Liver (tissue), 9 donors: Measurements from ENCODE around the gene MTMR12. TPM values are rescaled to one million over a fixed set of nuclear protein-coding genes. Genes with fewer than 3 reads are reported as not detected.
"Not testable (repeated sequence)": the region's sequence is repeated elsewhere in the genome, so short reads cannot be mapped to it uniquely, and the experiment has no call there.

Experiments
- DNase-seq: peaks from one replicate; pipeline ENCODE4 v3.0.0-alpha.2; 2017; ENCODE audit warnings: low spot score
- H3K27ac ChIP-seq, 2 donors: one replicate each; pipeline ENCODE4 v1.7.0; 2013; ENCODE audit warnings: inconsistent platforms in 2 of 2, low read length in 2 of 2, control low read depth in 1 of 2, low read depth in 1 of 2, mild to moderate bottlenecking in 1 of 2
- H3K27me3 ChIP-seq, 4 donors: one replicate each; pipeline versions ENCODE4 v1.6.1 to v1.7.0; 2013; ENCODE audit warnings: low read length in 3 of 4, inconsistent platforms in 1 of 4, mild to moderate bottlenecking in 1 of 4, moderate library complexity in 1 of 4; ENCODE audit not compliant: control insufficient read depth in 4 of 4, insufficient read depth in 4 of 4
- H3K36me3 ChIP-seq, 4 donors: one replicate each; pipeline versions ENCODE4 v1.6.1 to v1.7.0; 2013; ENCODE audit warnings: low read length in 3 of 4, mild to moderate bottlenecking in 3 of 4, low read depth in 1 of 4, moderate library complexity in 1 of 4; ENCODE audit not compliant: control insufficient read depth in 4 of 4, insufficient read depth in 3 of 4
- H3K4me1 ChIP-seq, 4 donors: one replicate each; pipeline versions ENCODE4 v1.6.1 to v1.7.0; 2013; ENCODE audit warnings: low read length in 3 of 4, mild to moderate bottlenecking in 3 of 4, moderate library complexity in 1 of 4; ENCODE audit not compliant: control insufficient read depth in 4 of 4, insufficient read depth in 4 of 4
- H3K4me3 ChIP-seq, 3 donors: one replicate each; pipeline versions ENCODE4 v1.6.1 to v1.7.0; 2013; ENCODE audit warnings: low read length in 3 of 3, control low read depth in 1 of 3, low read depth in 1 of 3, mild to moderate bottlenecking in 1 of 3
- H3K9ac ChIP-seq, 2 donors: one replicate each; pipeline ENCODE4 v1.7.0; 2013; ENCODE audit warnings: low read length in 2 of 2, mild to moderate bottlenecking in 2 of 2, moderate library complexity in 2 of 2, control low read depth in 1 of 2, low read depth in 1 of 2
- H3K9me3 ChIP-seq, 4 donors: one replicate each; pipeline versions ENCODE4 v1.6.1 to v1.7.0; 2013; ENCODE audit warnings: low read length in 3 of 4; ENCODE audit not compliant: control insufficient read depth in 4 of 4
- EGR1 ChIP-seq, 2 donors: IDR thresholded peaks; 2 replicates each; pipeline ENCODE4 v1.6.1; 2016 to 2018; ENCODE audit warnings: antibody characterized with exemption in 2 of 2, low read depth in 2 of 2
- FOXA1 ChIP-seq: IDR thresholded peaks from 2 replicates; pipeline ENCODE4 v1.6.1; 2016; ENCODE audit warnings: antibody characterized with exemption
- FOXA2 ChIP-seq: IDR thresholded peaks from 2 replicates; pipeline ENCODE4 v1.6.1; 2016; ENCODE audit warnings: antibody characterized with exemption
- GABPA ChIP-seq, 2 donors: IDR thresholded peaks in 1 of 2; conservative IDR thresholded peaks in 1 of 2; 2 replicates each; pipeline ENCODE4 v1.6.1; 2016; ENCODE audit warnings: antibody characterized with exemption in 2 of 2, mild to moderate bottlenecking in 1 of 2, moderate library complexity in 1 of 2
- HNF4A ChIP-seq, 2 donors: conservative IDR thresholded peaks; 2 replicates each; pipeline ENCODE4 v1.6.1; 2016; ENCODE audit warnings: antibody characterized with exemption in 2 of 2, mild to moderate bottlenecking in 2 of 2
- HNF4G ChIP-seq: IDR thresholded peaks from 2 replicates; pipeline ENCODE4 v1.6.1; 2016; ENCODE audit warnings: antibody characterized with exemption
- JUND ChIP-seq, 2 donors: IDR thresholded peaks; 2 replicates each; pipeline ENCODE4 v1.6.1; 2016; ENCODE audit warnings: antibody characterized with exemption in 2 of 2
- NR2F2 ChIP-seq: IDR thresholded peaks from 2 replicates; pipeline ENCODE4 v1.6.1; 2016; ENCODE audit warnings: antibody characterized with exemption
- RAD21 ChIP-seq, 2 donors: IDR thresholded peaks; 2 replicates each; pipeline ENCODE4 v1.6.1; 2016; ENCODE audit warnings: antibody characterized with exemption in 2 of 2, mild to moderate bottlenecking in 2 of 2
- RXRA ChIP-seq, 2 donors: IDR thresholded peaks; 2 replicates each; pipeline ENCODE4 v1.6.1; 2017 to 2018; ENCODE audit warnings: antibody characterized with exemption in 2 of 2, mild to moderate bottlenecking in 1 of 2
- SP1 ChIP-seq: IDR thresholded peaks from 2 replicates; pipeline ENCODE4 v1.6.1; 2018; ENCODE audit warnings: antibody characterized with exemption, mild to moderate bottlenecking
- TAF1 ChIP-seq: conservative IDR thresholded peaks from 2 replicates; pipeline ENCODE4 v1.6.1; 2016; ENCODE audit warnings: antibody characterized with exemption, mild to moderate bottlenecking
- YY1 ChIP-seq: IDR thresholded peaks from 2 replicates; pipeline ENCODE4 v1.6.1; 2016; ENCODE audit warnings: antibody characterized with exemption, mild to moderate bottlenecking
- WGBS: extraction: QIAGEN DNeasy Blood & Tissue Kit; methylation state at CpG from one replicate; pipeline ENCODE4 v1.1.7; 2013; 5-methylcytosine and 5-hydroxymethylcytosine counted together
- polyA plus RNA-seq, 2 donors: library from polyadenylated mRNA; stranded (reverse) in 1 of 2; unstranded in 1 of 2; fragments of 200-250 nt in 1 of 2; fragments of >200 nt in 1 of 2; fragmentation: Nextera tagmentation in 1 of 2; extraction: Ambion mirVana in 1 of 2; gene quantifications; one replicate each; pipeline versions ENCODE4 v1.2.1 to v1.2.3, GENCODE V29; 2013 to 2015
- total RNA-seq, 2 donors: library from RNA; depleted of rRNA; stranded (reverse); fragments of >200 nt; gene quantifications; one replicate each; pipeline ENCODE4 v1.2.3, GENCODE V29; 2014
- TF ChIP-seq, protein P1 (sequence below): IDR thresholded peaks from 2 replicates; pipeline ENCODE4 v1.6.1; 2016; ENCODE audit warnings: antibody characterized with exemption, mild to moderate bottlenecking
- TF ChIP-seq, protein P2 (sequence below): IDR thresholded peaks from 2 replicates; pipeline ENCODE4 v1.6.1; 2016; ENCODE audit warnings: antibody characterized with exemption
- TF ChIP-seq, protein P3 (sequence below): IDR thresholded peaks from 2 replicates; pipeline ENCODE4 v1.6.1; 2016; ENCODE audit warnings: antibody characterized with exemption
- TF ChIP-seq, protein P4 (sequence below): fragments of 150-350 bp; IDR thresholded peaks from 2 replicates; pipeline ENCODE4 v1.5.1; 2017; ENCODE audit warnings: improper control_type of control experiment, low read depth, low read length; ENCODE audit not compliant: missing input control
- TF ChIP-seq, protein P5 (sequence below): IDR thresholded peaks from 2 replicates; pipeline ENCODE4 v1.6.1; 2016; ENCODE audit warnings: antibody characterized with exemption
- donor health status: healthy.
- donor health status: healthy.
- donor health status: healthy.
- donor health status: healthy.
- donor health status: healthy.

MTMR12 gene
- total and polyA plus RNA-seq, 4 donors, result 4.4 to 28.7 (median 15.8) TPM

DNA sequence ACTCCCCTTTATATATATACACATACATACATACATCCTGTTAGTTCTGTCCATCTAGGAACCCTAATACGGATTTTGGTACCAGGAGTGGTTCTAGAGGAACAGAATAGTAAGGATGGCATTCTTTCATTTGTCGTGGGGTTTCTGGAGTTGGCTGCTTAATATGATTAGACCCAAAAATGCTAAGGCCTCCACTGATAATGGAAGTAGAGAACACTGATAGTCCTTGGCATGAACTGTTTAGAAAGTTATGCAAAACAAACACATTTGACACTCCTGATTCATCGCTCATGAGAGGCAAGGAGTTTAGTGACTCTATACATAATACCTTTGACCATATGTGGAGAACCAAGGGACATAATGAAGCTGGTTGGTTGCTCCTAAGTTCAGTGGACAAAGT, 25.2 kb downstream of the MTMR12 start:
- not testable (repeated sequence) for H3K4me3 ChIP-seq, H3K9me3 ChIP-seq, DNase-seq, H3K27ac ChIP-seq, H3K9ac ChIP-seq, H3K36me3 ChIP-seq, H3K27me3 ChIP-seq
- WGBS, result 84% methylated on average over 3 of the region's 3 CpGs
- H3K4me1 ChIP-seq, result peaks cover 2 to 26% (median 13%) of the 10 kb centered on the region in 4 donors

DNA sequence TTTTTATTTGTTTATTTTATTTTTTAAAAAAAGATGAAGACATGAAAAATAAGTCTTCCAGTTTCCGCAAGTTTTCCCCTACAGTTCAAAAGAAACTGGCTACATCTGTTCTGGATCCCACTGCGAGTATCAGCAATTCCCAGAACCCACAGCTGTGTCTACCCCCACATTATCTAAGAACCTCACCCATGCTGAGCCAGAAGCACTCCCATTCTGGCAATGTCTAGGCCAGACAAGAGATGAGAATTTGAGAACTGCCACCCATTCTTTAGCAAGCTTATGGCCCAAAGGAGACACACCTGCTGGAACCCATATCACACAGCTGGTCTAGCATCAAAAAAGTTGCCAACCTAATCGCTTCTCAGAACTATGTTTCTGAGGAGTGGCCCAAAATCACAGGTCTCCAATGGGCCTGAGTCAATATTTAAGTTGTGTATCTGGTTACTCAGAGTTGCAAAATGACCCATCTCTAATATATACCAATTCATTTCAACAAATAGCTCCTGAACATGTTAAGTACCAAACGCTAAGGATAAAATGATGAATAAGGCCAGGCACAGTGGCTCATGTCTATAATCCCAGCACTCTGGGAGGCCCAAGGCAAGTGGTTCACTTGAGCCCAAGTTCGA, 27.1 kb downstream of the MTMR12 start:
- no peak overlapping the region for H3K4me3 ChIP-seq
- WGBS, result 72% methylated on average over 5 of the region's 5 CpGs
- H3K9ac ChIP-seq, result no peak overlapping the region
- no peaks in the 10 kb centered on the region for H3K27me3 ChIP-seq
- H3K27ac ChIP-seq, result no peak overlapping the region
- no peaks in the 10 kb centered on the region for H3K9me3 ChIP-seq
- TF ChIP-seq JUND (IDR thresholded peaks at IDR 0.05) (no peak), FOXA2 (no peak), EGR1 (IDR thresholded peaks at IDR 0.05; ENCODE audit: low read depth in 2 of 2) (no peak), TAF1 (no peak), YY1 (no peak), HNF4A (conservative IDR thresholded peaks at IDR 0.05) (no peak), RAD21 (IDR thresholded peaks at IDR 0.05) (no peak), RXRA (IDR thresholded peaks at IDR 0.05) (no peak), SP1 (no peak), HNF4G (no peak), FOXA1 (no peak), GABPA (IDR thresholded peaks at IDR 0.05 in 1 of 2, conservative IDR thresholded peaks at IDR 0.05 in 1 of 2) (no peak), NR2F2 (no peak)
- TF ChIP-seq, protein P1, sequence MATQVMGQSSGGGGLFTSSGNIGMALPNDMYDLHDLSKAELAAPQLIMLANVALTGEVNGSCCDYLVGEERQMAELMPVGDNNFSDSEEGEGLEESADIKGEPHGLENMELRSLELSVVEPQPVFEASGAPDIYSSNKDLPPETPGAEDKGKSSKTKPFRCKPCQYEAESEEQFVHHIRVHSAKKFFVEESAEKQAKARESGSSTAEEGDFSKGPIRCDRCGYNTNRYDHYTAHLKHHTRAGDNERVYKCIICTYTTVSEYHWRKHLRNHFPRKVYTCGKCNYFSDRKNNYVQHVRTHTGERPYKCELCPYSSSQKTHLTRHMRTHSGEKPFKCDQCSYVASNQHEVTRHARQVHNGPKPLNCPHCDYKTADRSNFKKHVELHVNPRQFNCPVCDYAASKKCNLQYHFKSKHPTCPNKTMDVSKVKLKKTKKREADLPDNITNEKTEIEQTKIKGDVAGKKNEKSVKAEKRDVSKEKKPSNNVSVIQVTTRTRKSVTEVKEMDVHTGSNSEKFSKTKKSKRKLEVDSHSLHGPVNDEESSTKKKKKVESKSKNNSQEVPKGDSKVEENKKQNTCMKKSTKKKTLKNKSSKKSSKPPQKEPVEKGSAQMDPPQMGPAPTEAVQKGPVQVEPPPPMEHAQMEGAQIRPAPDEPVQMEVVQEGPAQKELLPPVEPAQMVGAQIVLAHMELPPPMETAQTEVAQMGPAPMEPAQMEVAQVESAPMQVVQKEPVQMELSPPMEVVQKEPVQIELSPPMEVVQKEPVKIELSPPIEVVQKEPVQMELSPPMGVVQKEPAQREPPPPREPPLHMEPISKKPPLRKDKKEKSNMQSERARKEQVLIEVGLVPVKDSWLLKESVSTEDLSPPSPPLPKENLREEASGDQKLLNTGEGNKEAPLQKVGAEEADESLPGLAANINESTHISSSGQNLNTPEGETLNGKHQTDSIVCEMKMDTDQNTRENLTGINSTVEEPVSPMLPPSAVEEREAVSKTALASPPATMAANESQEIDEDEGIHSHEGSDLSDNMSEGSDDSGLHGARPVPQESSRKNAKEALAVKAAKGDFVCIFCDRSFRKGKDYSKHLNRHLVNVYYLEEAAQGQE, result no peak
- TF ChIP-seq, protein P2, sequence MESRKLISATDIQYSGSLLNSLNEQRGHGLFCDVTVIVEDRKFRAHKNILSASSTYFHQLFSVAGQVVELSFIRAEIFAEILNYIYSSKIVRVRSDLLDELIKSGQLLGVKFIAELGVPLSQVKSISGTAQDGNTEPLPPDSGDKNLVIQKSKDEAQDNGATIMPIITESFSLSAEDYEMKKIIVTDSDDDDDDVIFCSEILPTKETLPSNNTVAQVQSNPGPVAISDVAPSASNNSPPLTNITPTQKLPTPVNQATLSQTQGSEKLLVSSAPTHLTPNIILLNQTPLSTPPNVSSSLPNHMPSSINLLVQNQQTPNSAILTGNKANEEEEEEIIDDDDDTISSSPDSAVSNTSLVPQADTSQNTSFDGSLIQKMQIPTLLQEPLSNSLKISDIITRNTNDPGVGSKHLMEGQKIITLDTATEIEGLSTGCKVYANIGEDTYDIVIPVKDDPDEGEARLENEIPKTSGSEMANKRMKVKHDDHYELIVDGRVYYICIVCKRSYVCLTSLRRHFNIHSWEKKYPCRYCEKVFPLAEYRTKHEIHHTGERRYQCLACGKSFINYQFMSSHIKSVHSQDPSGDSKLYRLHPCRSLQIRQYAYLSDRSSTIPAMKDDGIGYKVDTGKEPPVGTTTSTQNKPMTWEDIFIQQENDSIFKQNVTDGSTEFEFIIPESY, result no peak
- TF ChIP-seq, protein P3, sequence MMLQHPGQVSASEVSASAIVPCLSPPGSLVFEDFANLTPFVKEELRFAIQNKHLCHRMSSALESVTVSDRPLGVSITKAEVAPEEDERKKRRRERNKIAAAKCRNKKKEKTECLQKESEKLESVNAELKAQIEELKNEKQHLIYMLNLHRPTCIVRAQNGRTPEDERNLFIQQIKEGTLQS, result no peak
- TF ChIP-seq, protein P4, sequence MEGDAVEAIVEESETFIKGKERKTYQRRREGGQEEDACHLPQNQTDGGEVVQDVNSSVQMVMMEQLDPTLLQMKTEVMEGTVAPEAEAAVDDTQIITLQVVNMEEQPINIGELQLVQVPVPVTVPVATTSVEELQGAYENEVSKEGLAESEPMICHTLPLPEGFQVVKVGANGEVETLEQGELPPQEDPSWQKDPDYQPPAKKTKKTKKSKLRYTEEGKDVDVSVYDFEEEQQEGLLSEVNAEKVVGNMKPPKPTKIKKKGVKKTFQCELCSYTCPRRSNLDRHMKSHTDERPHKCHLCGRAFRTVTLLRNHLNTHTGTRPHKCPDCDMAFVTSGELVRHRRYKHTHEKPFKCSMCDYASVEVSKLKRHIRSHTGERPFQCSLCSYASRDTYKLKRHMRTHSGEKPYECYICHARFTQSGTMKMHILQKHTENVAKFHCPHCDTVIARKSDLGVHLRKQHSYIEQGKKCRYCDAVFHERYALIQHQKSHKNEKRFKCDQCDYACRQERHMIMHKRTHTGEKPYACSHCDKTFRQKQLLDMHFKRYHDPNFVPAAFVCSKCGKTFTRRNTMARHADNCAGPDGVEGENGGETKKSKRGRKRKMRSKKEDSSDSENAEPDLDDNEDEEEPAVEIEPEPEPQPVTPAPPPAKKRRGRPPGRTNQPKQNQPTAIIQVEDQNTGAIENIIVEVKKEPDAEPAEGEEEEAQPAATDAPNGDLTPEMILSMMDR, result no peak
- TF ChIP-seq, protein P5, sequence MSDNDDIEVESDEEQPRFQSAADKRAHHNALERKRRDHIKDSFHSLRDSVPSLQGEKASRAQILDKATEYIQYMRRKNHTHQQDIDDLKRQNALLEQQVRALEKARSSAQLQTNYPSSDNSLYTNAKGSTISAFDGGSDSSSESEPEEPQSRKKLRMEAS, result no peak
- DNase-seq, result peak; percentile 56
- H3K36me3 ChIP-seq, result peaks cover 0 to 2% (median 0%) of the 10 kb centered on the region in 4 donors
- H3K4me1 ChIP-seq, result peaks cover 2 to 30% (median 13%) of the 10 kb centered on the region in 4 donors
